NCI-H1417 treated with DMSO at 0.1 percent for 48 hours (cell line): ENCODE data around the gene ASMTL.
"Not testable (repeated sequence)": the region's sequence is repeated elsewhere in the genome, so short reads cannot be mapped to it uniquely, and the experiment has no call there.

Experiments
- DNase-seq: peaks from one replicate; lab custom pipeline; 2025; lab: John Stamatoyannopoulos, UW

Gene ASMTL

GRCh38 chrX:1482530-1482928, 29.8 kb upstream of the ASMTL start:
- DNase-seq = not testable (repeated sequence)

- DNase-seq = no peak
Observed at GRCh38 chrX:1481636-1482529, 29.2 kb upstream of the ASMTL start.

DNA sequence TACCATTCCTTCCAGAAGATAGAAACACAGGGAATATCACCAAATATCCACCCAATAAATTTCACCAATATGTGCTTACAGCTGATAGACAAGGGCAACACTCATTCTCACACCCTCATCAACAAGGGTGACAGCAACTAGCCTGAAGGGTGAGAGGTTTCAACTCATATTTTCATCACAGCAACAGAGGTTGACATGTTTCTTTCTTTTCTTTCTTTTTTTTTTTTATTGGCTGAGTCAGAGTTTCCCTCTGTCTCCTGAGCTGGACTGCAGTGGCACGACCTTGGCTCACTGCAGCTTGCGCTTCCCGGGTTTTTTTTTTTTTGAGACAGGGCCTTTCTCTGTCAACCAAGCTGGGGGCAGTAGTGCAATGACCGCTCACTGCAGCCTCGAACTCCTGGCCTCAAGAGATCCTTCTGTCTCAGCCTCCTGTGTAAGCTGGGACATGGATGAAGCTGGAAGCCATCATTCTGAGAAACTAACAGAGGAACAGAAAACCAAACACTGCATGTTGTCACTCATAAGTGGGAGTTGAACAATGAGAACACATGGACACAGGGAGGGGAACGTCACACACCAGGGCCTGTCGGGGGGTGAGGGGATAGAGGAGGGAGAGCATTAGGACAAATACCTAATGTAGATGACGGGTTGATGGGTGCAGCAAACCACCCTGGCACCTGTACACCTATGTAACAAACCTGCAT, 27.5 kb upstream of the ASMTL start:
- DNase-seq = no peak

DNA sequence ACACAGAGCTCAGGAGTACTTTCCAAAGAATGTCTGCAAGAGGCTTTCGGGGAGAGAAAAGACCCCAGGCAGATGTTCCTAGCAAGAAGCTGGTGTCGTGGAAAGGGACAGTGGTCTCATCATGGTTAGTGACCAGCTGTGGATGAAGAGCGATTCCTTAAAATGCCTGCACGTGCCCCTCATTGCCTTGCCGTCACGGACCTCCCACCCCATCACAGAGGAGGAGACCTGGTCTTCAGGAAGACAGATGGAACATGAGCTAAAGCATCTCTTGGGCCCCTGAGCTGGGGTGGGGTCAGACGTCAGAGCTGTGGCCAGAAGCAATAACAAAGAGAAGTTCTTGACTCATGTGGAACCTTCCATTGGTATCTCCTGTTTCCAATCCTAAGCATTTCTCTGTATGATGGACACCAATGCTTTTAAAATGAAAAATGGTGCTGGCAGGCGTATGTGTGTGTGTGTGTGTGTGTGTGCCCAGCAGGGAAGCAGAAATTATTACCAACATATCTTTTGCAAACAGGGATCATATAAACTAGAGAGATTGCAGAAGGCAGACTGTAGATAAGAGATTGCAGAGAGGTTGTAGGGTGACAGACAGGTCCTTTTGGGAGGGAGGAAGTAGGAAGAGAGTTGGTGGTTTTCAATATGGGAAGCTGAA, 25.2 kb upstream of the ASMTL start:
- DNase-seq = no peak

GRCh38 chrX:1477229-1477628, 24.5 kb upstream of the ASMTL start:
- DNase-seq = no peak

DNA sequence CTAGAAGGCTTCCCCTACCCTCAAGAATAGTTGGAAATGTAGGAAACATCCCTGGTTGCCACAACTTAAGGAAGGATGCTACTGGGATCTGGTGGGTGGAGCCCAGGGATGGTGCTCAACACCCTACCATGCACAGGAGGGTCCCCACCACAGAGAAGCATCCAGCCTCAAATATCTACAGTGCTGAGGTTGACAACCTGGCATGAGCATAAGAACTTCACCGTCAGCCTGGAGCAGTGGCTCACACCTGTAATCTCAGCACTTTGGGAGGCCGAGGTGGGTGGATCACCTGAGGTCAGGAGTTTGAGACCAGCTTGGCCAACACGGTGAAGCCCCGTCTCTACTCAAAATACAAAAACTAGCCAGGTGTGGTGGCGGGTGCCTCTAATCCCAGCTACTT, 24.0 kb upstream of the ASMTL start:
- DNase-seq = no peak

DNA sequence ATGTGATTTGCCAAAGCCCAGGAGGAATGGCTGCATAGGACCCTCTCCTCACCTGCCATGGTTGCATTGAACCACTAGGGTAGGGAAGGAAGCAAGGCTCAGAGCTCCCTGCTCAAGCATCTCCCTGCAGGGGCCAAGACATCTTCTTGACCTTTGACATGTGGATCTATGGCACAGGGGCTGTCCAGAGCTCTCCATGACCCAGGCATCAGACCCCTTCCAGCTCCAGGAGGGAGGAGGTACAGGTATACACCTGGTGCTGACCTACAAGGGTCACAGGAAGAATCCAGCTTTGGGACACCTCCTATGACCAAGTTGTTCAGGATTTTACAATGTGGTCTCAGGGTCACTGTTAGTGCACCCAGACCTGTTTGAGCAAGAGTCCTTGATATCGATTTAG, 23.2 kb upstream of the ASMTL start:
- no peak for DNase-seq

DNA sequence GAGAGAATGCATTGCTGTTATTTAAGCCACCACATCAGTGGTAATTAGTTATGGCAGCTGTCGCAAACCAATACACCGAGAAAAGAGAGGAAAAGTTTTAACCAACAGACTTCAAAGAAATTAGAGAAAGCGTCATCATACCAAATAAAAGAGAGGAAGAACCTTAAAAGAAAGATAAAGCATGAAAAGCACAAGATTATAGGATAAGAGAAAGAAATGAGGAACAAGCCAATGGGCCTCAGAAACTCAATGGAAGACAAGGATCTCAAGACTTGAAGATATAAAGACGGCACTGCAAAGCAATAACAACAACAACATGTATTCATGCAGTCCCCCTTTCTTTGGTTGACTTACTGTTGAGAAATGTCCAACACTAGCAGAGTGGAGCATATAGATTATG, 22.8 kb upstream of the ASMTL start:
- no peak for DNase-seq

GRCh38 chrX:1474593-1474992, 21.9 kb upstream of the ASMTL start:
- not testable (repeated sequence) for DNase-seq

DNA sequence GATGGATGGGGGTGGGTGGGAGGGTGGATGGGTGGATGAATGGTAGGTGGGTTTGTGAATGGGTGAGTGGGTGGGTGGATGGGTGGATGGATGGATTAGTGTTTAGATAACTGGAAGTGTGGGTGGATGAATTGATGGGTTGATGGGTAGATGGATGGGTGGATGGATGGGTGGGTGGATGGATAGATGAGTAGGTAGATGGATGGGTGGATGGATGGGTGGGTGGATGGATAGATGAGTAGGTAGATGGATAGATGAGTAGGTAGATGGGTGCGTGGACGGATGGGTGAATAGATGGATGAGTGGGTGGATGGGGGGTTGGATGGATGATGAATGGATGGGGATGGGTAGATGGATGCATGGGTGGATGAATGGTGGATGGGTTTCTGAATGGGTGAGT, 20.3 kb upstream of the ASMTL start:
- no peak for DNase-seq

DNA sequence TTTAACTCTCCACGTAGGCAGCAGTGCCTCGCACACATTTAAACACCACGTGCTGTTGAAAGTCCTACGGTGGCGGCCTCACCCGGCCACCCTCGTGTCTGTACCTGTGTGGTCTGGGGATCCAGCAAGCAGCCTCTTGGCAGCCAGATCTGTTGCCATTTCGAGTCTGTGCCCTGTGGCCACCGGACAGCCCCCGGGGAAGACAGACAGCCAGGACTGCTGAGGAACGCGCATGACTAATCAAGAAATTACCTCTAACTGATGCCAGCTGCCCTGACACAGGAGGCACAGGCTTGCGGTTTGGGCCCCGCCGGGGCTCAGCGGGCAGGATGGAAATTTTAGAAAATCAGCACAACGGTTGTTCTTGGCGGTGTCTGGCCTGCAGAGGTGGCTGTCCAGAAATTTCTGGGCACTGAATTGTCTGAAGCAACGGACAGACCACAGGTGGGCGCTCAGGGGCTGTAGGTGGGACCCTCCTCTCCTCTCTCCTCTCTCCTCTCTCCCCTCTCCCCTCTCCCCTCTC, 15.6 kb upstream of the ASMTL start:
- DNase-seq = no peak

GRCh38 chrX:1466971-1467561, 14.4 kb upstream of the ASMTL start:
- DNase-seq = no peak

DNA sequence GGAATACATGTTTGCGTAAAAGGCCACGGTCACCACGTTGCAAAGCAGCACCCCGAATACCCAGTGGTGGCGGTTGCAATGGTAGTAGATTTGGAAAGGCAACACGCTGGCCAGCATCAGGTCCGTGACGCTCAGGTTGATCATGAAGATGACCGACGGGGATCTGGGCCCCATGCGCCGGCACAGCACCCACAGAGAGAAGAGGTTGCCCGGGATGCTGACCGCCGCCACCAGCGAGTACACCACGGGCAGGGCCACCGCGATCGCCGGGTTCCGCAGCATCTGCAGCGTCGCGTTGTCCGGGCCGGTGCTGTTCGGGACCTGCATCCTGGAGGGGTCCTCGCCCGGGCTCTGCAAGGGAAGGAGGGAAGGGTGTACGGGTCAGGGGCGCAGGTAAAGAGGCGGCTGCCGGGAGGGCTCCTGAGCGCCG, 13.5 kb upstream of the ASMTL start:
- DNase-seq = no peak

DNA sequence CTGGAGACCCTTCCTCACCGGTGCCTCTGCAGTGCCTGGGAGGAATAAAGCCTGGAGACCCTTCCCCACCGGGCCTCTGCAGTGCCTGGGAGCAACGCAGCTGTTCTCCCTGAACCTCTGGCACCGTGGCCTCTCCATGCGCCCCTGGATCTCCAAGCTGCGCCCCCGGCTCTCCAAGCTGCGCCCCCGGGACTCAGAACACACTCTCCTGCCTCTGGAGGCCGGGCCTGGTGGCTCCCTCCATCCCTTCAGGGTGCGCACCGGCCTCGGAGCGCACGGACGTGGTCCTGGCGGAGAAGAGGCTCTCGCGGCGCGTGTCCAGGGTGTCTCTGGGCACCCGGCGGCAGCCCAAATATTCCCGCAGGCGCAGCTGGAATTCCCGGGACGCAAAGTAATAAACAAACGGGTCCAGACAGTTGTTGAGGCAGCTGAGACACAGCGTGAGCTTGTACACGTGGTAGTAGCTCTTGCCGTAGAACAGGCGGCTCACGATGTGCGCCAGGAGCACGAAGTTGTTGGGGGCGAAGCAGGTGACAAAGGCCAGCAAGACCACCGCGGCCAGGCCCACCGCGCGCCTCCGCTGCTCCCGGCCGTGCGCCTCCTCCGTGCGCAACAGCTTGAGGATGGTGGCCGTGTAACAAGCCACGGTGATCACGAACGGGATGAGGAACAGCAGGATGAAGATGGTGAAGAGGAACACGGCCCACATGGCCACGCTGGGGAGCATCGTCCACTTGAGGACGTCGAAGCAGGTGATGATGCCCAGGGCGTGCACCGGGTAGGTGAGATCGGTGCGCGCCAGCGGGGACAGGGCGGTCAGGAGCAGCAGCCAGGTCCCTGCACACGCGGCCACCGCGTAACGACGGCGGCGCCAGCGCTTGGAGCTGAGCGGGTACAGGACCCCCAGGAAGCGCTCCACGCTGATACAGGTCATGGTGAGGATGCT, 12.8 kb upstream of the ASMTL start:
- DNase-seq = no peak

- DNase-seq = no peak
Observed at GRCh38 chrX:1464971-1465285, 12.2 kb upstream of the ASMTL start.

- no peak for DNase-seq
Observed at GRCh38 chrX:1464041-1464970, 11.6 kb upstream of the ASMTL start.

- DNase-seq = no peak
Observed at GRCh38 chrX:1463581-1463980, 10.9 kb upstream of the ASMTL start.

DNA sequence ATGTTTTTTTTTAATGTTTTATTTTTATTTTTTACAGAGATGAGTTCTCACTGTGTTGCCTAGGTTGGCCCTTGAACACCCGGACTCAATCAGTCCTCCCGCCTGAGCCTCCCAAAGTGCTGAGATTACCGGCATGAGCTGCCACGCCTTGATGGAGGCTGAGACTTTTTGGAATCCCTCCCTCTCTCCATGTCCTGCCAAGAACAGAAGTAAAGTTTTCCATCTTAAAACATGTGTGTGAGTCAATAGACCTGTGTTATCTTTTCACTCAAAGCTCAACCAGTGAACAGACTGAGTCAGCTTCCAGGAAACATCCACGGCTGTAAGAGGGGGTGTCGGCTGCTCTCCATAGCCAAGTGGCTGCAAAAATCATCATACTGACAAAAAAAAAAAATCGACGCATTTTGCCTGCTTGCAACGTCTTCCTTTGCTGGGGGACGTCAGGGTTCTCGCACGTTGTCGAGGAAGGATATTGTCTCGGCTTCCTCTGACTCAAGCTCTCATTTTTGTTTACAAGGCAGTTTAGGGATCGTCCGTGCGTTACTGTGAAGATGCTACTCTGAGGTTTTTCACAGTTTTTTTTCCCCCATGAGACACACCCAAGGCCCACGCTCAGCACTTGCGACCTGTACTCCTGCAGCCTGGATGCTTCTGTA, 10.0 kb upstream of the ASMTL start:
- DNase-seq = no peak

GRCh38 chrX:1462110-1462509, 9.4 kb upstream of the ASMTL start:
- no peak for DNase-seq

DNA sequence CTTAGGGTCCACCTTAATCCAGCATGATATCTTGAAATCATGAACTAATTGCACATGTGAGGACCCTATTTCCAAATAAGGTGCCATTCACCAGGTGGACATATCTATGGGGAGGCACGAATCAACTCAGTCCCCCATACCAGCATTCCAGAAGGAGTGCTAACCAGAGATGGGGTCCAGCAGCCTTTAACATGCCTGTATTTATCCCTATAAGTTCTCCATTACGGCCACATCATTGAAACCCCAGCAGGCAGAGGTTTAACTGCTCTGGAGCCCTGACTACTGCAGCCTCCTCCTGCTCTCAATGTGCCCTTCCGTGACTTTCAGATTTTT, 3.2 kb upstream of the ASMTL start:
- DNase-seq = no peak
